HepG2 (cell line): ENCODE results near the gene PFN1. TPM values are rescaled to one million over a fixed set of nuclear protein-coding genes. Genes with fewer than 3 reads are reported as not detected.

Experiments used
- AGO1 ChIP-seq: fragments of 200-400 bp; formaldehyde crosslinking; IDR thresholded peaks from 2 replicates; pipeline ENCODE4 v1.6.1; 2017; ENCODE audit warnings: mild to moderate bottlenecking, low read depth, low read length, moderate library complexity; ENCODE audit not compliant: poor library complexity, severe bottlenecking
- AKAP8 ChIP-seq: sonication (generic); formaldehyde crosslinking; IDR thresholded peaks from 2 replicates; pipeline ENCODE4 v1.5.1; 2020; ENCODE audit warnings: mild to moderate bottlenecking, missing genetic modification reagents
- FIP1L1 ChIP-seq: fragments of 200-400 bp; formaldehyde crosslinking; IDR thresholded peaks from 2 replicates; pipeline ENCODE4 v1.6.1; 2018; ENCODE audit warnings: low read depth, mild to moderate bottlenecking, low read length, moderate library complexity, borderline replicate concordance; ENCODE audit not compliant: insufficient read depth
- HIVEP1 ChIP-seq: sonication (generic); formaldehyde crosslinking; IDR thresholded peaks from 2 replicates; pipeline ENCODE4 v1.4.0; 2020; ENCODE audit warnings: mild to moderate bottlenecking, missing genetic modification reagents
- LCORL ChIP-seq, 2 experiments: fragments of 450-650 bp in 1 of 2; sonication (generic) in 1 of 2; formaldehyde crosslinking in 1 of 2; IDR thresholded peaks; 2 replicates each; pipeline versions ENCODE4 v1.5.0 to v1.6.1; 2017 to 2020; ENCODE audit warnings: antibody characterized with exemption in 1 of 2, missing genetic modification reagents in 1 of 2
- MAFF ChIP-seq: IDR thresholded peaks from 2 replicates; pipeline ENCODE4 v1.6.1; 2011; ENCODE audit warnings: low read depth, low read length, improper control_type of control experiment
- MAX ChIP-seq: IDR thresholded peaks from 2 replicates; pipeline ENCODE4 v1.6.1; 2012; ENCODE audit warnings: inconsistent platforms
- MNT ChIP-seq: fragments of 450-650 bp; IDR thresholded peaks from 2 replicates; pipeline ENCODE4 v1.6.1; 2016
- MXI1 ChIP-seq: IDR thresholded peaks from 3 replicates; pipeline ENCODE4 v1.6.1; 2012; ENCODE audit warnings: low read depth, low read length, inconsistent platforms, borderline replicate concordance
- NFE2L2 ChIP-seq: fragments of 150-350 bp; IDR thresholded peaks from 2 replicates; pipeline ENCODE4 v1.6.1; 2014; ENCODE audit warnings: low read length
- POLR2A ChIP-seq, 2 experiments: IDR thresholded peaks; 2 replicates each; pipeline ENCODE4 v1.6.1; 2011; ENCODE audit warnings: low read depth in 2 of 2, low read length in 2 of 2, mild to moderate bottlenecking in 1 of 2, moderate library complexity in 1 of 2; ENCODE audit not compliant: insufficient read depth in 1 of 2
- RBAK ChIP-seq: sonication (generic); formaldehyde crosslinking; IDR thresholded peaks from 2 replicates; pipeline ENCODE4 v1.5.1; 2020; ENCODE audit warnings: mild to moderate bottlenecking, missing genetic modification reagents
- RBM22 ChIP-seq: fragments of 200-400 bp; formaldehyde crosslinking; optimal IDR thresholded peaks from 2 replicates; pipeline ENCODE3; 2017; ENCODE audit warnings: mild to moderate bottlenecking, low read length, moderate library complexity
- RFX3 ChIP-seq: IDR thresholded peaks from 2 replicates; pipeline ENCODE4 v1.6.1; 2016; ENCODE audit warnings: missing biosample characterization, missing genetic modification reagents
- SOX6 ChIP-seq, 2 experiments: fragments of 450-650 bp in 1 of 2; sonication (generic) in 1 of 2; formaldehyde crosslinking in 1 of 2; IDR thresholded peaks; 2 replicates each; pipeline versions ENCODE4 v1.4.0 to v1.6.1; 2017 to 2020; ENCODE audit warnings: antibody characterized with exemption in 1 of 2, mild to moderate bottlenecking in 1 of 2, missing genetic modification reagents in 1 of 2
- YEATS4 ChIP-seq: sonication (generic); formaldehyde crosslinking; IDR thresholded peaks from 2 replicates; pipeline ENCODE4 v1.4.0; 2020; ENCODE audit warnings: missing genetic modification reagents, borderline replicate concordance
- ZEB1 ChIP-seq: IDR thresholded peaks from 2 replicates; pipeline ENCODE4 v1.6.1; 2012; ENCODE audit warnings: mild to moderate bottlenecking, low read depth, inconsistent platforms; ENCODE audit not compliant: insufficient replicate concordance
- ZNF281 ChIP-seq: sonication (generic); formaldehyde crosslinking; IDR thresholded peaks from 2 replicates; pipeline ENCODE4 v1.4.0; 2020; ENCODE audit warnings: missing genetic modification reagents, borderline replicate concordance
- ZNF333 ChIP-seq: sonication (generic); formaldehyde crosslinking; IDR thresholded peaks from 2 replicates; pipeline ENCODE4 v1.4.0; 2020; ENCODE audit warnings: mild to moderate bottlenecking, missing genetic modification reagents, borderline replicate concordance
- ZNF496 ChIP-seq: sonication (generic); formaldehyde crosslinking; IDR thresholded peaks from 2 replicates; pipeline ENCODE4 v1.8.1; 2023; ENCODE audit warnings: mild to moderate bottlenecking, moderate library complexity, missing genetic modification reagents; ENCODE audit not compliant: insufficient replicate concordance
- ZNF556 ChIP-seq: sonication (generic); formaldehyde crosslinking; IDR thresholded peaks from 2 replicates; pipeline ENCODE4 v1.4.0; 2020; ENCODE audit warnings: mild to moderate bottlenecking, missing genetic modification reagents, borderline replicate concordance
- ZNF580 ChIP-seq: IDR thresholded peaks from 2 replicates; pipeline ENCODE4 v1.6.1; 2016; ENCODE audit warnings: low read depth, borderline replicate concordance
- ZNF75D ChIP-seq: sonication (generic); formaldehyde crosslinking; IDR thresholded peaks from 2 replicates; pipeline ENCODE4 v1.8.1; 2023; ENCODE audit warnings: missing genetic modification reagents, mild to moderate bottlenecking, borderline replicate concordance
- ZNF772 ChIP-seq: sonication (generic); formaldehyde crosslinking; IDR thresholded peaks from 2 replicates; pipeline ENCODE4 v1.5.0; 2020; ENCODE audit warnings: mild to moderate bottlenecking, missing genetic modification reagents
- ZNF788 ChIP-seq: sonication (generic); formaldehyde crosslinking; IDR thresholded peaks from 2 replicates; pipeline ENCODE4 v1.5.0; 2020; ENCODE audit warnings: mild to moderate bottlenecking, missing genetic modification reagents, borderline replicate concordance
- polyA plus RNA-seq, 8 experiments: library from polyadenylated mRNA; depleted of rRNA in 3 of 8; stranded (reverse) in 7 of 8; unstranded in 1 of 8; fragments of >200 nt; fragmentation: Illumina TruSeq in 4 of 8; extraction: Trizol in 4 of 8; gene quantifications; 2 replicates each; pipeline versions ENCODE4 v1.2.1 to v1.2.3, GENCODE V29; 2011 to 2016; ENCODE audit warnings: low read depth in 4 of 8, missing spikeins in 1 of 8, mixed read lengths in 1 of 8; ENCODE audit not compliant: insufficient read depth in 1 of 8
- total RNA-seq, 5 experiments: library from RNA; depleted of rRNA; stranded (reverse); fragments of >200 nt; fragmentation: Illumina TruSeq; extraction: Trizol; gene quantifications; 2 replicates each; pipeline ENCODE4 v1.2.3, GENCODE V29; 2016; ENCODE audit warnings: low read depth in 1 of 5

The PFN1 gene
- total and polyA plus RNA-seq, 2 of the 13 experiments (the other 11 are each of a cell fraction or from before 2014, with no cell fraction given) = 494 to 613 TPM

- no peak for TF ChIP-seq MAFF
- TF ChIP-seq ZNF333 (CRISPR knock-in tag) = peak; percentile 49; the same call in 1 of the 2 replicates
- peak; percentile 58; the same call in 1 of the 2 replicates for TF ChIP-seq ZNF772 (CRISPR knock-in tag)
- TF ChIP-seq ZNF788 (CRISPR knock-in tag) = peak; percentile 75; the same call in 1 of the 2 replicates
- TF ChIP-seq RBM22 = no peak
- peak; percentile 31; the same call in 1 of the 2 replicates for TF ChIP-seq YEATS4
- no peak for TF ChIP-seq LCORL (IDR thresholded peaks at IDR 0.05)
- peak; percentile 31; the same call in 1 of the 2 replicates for TF ChIP-seq LCORL (CRISPR knock-in tag; IDR thresholded peaks at IDR 0.05)
- peak in 1 of 2 experiments; percentile 46; a peak in 1 of 4 replicates for TF ChIP-seq POLR2A (IDR thresholded peaks at IDR 0.05; ENCODE audit: insufficient read depth in 1 of 2, low read depth in 2 of 2, low read length in 2 of 2)
- 0 out of 2 replicates have a peak, but pooled peaks have one; percentile 51 for TF ChIP-seq AKAP8
- TF ChIP-seq RFX3 (CRISPR knock-in tag) = no peak
- no peak for TF ChIP-seq SOX6 (IDR thresholded peaks at IDR 0.05)
- 0 out of 2 replicates have a peak, but pooled peaks have one; percentile 10 for TF ChIP-seq SOX6 (CRISPR knock-in tag; IDR thresholded peaks at IDR 0.05)
- peak; percentile 22 for TF ChIP-seq ZEB1
- TF ChIP-seq RBAK = no peak
- peak; percentile 51 for TF ChIP-seq AGO1
- no peak for TF ChIP-seq ZNF496 (CRISPR knock-in tag)
- no peak for TF ChIP-seq ZNF556
- no peak for TF ChIP-seq NFE2L2
- no peak for TF ChIP-seq HIVEP1 (CRISPR knock-in tag)
- TF ChIP-seq ZNF580 (CRISPR knock-in tag) = no peak; the same call in 1 of the 2 replicates
- TF ChIP-seq ZNF281 = no peak
- TF ChIP-seq FIP1L1 = peak; percentile 19; the same call in 1 of the 2 replicates
- peak; percentile 77 for TF ChIP-seq MAX
- TF ChIP-seq ZNF75D (CRISPR knock-in tag) = 0 out of 2 replicates have a peak, but pooled peaks have one; percentile 9
- TF ChIP-seq MXI1 = 0 out of 3 replicates have a peak, but pooled peaks have one; percentile 39
- no peak for TF ChIP-seq MNT
These were observed 742 bp downstream of the PFN1 start (continued) for GRCh38 chr17:4947411-4948165.
